Measurements from ENCODE around the gene PNMT. TPM values are rescaled to one million over a fixed set of nuclear protein-coding genes. Genes with fewer than 3 reads are reported as not detected.

The PNMT gene
- polyA plus RNA-seq, 1 of the 3 experiments (the other 2 are of a cell fraction) = 0.07 TPM

DNA sequence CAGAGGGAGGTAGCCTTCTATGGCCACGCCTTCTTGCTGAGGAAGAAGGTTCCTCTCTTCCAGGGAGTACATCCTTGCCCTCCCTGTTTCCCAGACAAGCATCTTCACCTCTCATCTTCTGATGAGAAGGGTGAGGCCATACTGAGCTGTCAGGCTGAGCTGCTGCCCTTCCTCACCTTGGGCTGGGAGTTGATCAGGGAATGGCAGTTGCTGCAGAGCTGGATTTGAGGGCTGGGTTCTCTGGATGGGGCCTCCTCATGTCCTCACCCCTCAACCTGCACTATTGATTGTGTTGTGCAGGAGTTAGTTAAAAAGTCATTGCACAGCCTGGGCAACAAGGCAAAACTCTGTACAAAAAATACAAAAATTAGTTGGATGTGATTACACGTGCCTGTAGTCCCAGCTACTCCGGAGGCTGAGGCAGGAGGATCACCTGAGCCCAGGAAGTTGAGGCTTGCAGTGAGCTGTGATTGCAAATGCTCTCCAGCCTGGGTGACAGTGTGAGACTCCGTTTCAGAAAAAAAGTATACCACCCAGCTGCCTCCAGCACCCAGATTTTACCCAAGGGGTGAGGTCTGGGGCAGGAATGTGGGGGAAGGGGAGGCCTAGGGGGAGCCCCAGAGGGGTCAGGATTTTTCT, 33.6 kb downstream of the PNMT start:
- ChIA-PET POLR2A (interaction anchor here (0.5 kb wide), 1 partner anchor 217 kb away, joined by 3 read pairs; no protein-coding TSS in a partner anchor), CTCF (interaction anchor here (1.3 kb wide), 1 partner anchor 13 kb away, joined by 4 read pairs; no protein-coding TSS in a partner anchor)
- Histone ChIP-seq H4K20me1 (ENCODE audit: insufficient read depth) (no peaks in the 10 kb centered on the region), H3F3A (replicated peaks; ENCODE audit: insufficient read depth) (no peaks in the 10 kb centered on the region), H3K4me2 (no peak overlapping the region), H3K36me3 (replicated peaks in 1 of 2; ENCODE audit: control insufficient read depth in 1 of 2, insufficient read depth in 2 of 2, low read length in 1 of 2) (no peaks in the 10 kb centered on the region), H3K27ac (ENCODE audit: low read depth in 2 of 2, low read length in 1 of 2) (no peak overlapping the region), H2AFZ (ENCODE audit: low read depth) (no peak overlapping the region), H3K9me3 (no peaks in the 10 kb centered on the region), H3K27me3 (ENCODE audit: insufficient read depth) (no peaks in the 10 kb centered on the region), H3K79me2 (ENCODE audit: insufficient read depth) (no peaks in the 10 kb centered on the region), H3K9ac (no peak overlapping the region), H3K9me2 (no peaks in the 10 kb centered on the region), H3K4me3 (ENCODE audit: low read depth in 2 of 2, low read length in 1 of 2) (no peak overlapping the region), H3K4me1 (ENCODE audit: control insufficient read depth in 1 of 2, insufficient read depth in 2 of 2, low read depth in 1 of 2, low read length in 1 of 2) (no peaks in the 10 kb centered on the region)
- TF ChIP-seq JUND (IDR thresholded peaks at IDR 0.05) (no peak), RCOR1 (IDR thresholded peaks at IDR 0.05; ENCODE audit: low read length) (no peak), TEAD4 (IDR thresholded peaks at IDR 0.05; ENCODE audit: borderline replicate concordance, insufficient read depth) (no peak), GABPA (IDR thresholded peaks at IDR 0.05; ENCODE audit: low read depth) (no peak), FOXJ3 (CRISPR knock-in tag; IDR thresholded peaks at IDR 0.05) (no peak), TAF1 (IDR thresholded peaks at IDR 0.05; ENCODE audit: borderline replicate concordance, low read depth, low read length) (no peak), NRF1 (IDR thresholded peaks at IDR 0.05; ENCODE audit: low read depth, low read length) (no peak)
- TF ChIP-seq, protein P1, sequence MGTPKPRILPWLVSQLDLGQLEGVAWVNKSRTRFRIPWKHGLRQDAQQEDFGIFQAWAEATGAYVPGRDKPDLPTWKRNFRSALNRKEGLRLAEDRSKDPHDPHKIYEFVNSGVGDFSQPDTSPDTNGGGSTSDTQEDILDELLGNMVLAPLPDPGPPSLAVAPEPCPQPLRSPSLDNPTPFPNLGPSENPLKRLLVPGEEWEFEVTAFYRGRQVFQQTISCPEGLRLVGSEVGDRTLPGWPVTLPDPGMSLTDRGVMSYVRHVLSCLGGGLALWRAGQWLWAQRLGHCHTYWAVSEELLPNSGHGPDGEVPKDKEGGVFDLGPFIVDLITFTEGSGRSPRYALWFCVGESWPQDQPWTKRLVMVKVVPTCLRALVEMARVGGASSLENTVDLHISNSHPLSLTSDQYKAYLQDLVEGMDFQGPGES (IDR thresholded peaks at IDR 0.05; ENCODE audit: low read depth, low read length) = no peak
- TF ChIP-seq, protein P2, sequence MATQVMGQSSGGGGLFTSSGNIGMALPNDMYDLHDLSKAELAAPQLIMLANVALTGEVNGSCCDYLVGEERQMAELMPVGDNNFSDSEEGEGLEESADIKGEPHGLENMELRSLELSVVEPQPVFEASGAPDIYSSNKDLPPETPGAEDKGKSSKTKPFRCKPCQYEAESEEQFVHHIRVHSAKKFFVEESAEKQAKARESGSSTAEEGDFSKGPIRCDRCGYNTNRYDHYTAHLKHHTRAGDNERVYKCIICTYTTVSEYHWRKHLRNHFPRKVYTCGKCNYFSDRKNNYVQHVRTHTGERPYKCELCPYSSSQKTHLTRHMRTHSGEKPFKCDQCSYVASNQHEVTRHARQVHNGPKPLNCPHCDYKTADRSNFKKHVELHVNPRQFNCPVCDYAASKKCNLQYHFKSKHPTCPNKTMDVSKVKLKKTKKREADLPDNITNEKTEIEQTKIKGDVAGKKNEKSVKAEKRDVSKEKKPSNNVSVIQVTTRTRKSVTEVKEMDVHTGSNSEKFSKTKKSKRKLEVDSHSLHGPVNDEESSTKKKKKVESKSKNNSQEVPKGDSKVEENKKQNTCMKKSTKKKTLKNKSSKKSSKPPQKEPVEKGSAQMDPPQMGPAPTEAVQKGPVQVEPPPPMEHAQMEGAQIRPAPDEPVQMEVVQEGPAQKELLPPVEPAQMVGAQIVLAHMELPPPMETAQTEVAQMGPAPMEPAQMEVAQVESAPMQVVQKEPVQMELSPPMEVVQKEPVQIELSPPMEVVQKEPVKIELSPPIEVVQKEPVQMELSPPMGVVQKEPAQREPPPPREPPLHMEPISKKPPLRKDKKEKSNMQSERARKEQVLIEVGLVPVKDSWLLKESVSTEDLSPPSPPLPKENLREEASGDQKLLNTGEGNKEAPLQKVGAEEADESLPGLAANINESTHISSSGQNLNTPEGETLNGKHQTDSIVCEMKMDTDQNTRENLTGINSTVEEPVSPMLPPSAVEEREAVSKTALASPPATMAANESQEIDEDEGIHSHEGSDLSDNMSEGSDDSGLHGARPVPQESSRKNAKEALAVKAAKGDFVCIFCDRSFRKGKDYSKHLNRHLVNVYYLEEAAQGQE (IDR thresholded peaks at IDR 0.05; ENCODE audit: low read depth, low read length) = no peak
- TF ChIP-seq, protein P3, sequence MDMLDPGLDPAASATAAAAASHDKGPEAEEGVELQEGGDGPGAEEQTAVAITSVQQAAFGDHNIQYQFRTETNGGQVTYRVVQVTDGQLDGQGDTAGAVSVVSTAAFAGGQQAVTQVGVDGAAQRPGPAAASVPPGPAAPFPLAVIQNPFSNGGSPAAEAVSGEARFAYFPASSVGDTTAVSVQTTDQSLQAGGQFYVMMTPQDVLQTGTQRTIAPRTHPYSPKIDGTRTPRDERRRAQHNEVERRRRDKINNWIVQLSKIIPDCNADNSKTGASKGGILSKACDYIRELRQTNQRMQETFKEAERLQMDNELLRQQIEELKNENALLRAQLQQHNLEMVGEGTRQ (IDR thresholded peaks at IDR 0.05; ENCODE audit: borderline replicate concordance, low read depth, low read length) = no peak
- TF ChIP-seq, protein P4, sequence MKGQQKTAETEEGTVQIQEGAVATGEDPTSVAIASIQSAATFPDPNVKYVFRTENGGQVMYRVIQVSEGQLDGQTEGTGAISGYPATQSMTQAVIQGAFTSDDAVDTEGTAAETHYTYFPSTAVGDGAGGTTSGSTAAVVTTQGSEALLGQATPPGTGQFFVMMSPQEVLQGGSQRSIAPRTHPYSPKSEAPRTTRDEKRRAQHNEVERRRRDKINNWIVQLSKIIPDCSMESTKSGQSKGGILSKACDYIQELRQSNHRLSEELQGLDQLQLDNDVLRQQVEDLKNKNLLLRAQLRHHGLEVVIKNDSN (IDR thresholded peaks at IDR 0.05; ENCODE audit: borderline replicate concordance, low read depth) = no peak
- no peak for DNase-seq
- WGBS (ENCODE audit: low lambda C conversion rate) = 64% methylated on average over 4 of the region's 4 CpGs
